Measurements from ENCODE around the gene BSN.
A peak's percentile ranks its signal among the peaks of the same experiment; 100 is the strongest.

The BSN gene

DNA sequence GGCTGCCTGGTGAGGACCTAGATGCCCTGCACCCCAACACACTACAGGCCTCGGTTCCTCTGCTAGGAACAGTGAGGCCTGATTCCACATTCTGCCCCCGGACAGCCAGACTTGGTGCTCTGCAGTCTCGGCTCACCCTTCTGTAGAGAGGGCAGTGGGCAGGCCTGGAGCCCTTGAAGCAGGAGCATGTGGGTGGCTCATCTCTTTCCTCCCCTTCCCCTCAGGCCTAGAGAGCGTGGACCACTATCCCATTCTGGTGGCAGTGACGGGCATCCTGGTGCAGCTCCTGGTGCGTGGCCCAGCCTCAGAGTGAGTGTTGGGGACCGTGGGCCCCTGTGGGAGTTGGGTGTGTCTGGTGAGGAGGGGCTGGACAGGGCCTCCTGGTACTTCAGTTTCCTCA is 161.9 kb downstream of the BSN start:
- no peak for DNase-seq (ENCODE audit: low spot score)

DNA sequence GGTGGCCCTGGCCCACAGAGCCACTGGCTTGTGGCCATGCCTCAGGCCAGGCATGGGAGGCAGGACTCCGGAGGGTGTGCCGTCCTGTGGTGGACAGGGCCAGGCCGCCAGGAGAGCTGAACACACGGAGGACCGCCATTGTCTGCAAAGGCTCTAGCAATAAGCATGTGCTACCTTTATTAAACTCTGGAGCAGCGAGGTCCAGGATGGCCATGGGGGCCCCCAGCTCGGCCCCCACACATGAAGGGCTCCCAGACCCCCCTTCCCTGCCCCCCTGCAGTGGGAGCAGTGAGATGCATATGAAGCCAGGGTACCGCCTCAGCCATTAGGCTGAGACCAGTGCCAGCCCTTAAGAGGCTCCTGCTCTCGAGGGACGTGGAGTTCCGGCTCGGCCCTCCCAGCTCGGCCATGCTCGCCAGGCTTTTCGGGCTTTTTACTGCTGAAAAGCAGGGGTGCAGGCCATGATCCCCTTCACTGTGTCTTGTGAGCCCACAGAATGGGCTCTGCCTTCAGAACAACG is 162.5 kb downstream of the BSN start:
- DNase-seq (ENCODE audit: low spot score), result no peak

DNA sequence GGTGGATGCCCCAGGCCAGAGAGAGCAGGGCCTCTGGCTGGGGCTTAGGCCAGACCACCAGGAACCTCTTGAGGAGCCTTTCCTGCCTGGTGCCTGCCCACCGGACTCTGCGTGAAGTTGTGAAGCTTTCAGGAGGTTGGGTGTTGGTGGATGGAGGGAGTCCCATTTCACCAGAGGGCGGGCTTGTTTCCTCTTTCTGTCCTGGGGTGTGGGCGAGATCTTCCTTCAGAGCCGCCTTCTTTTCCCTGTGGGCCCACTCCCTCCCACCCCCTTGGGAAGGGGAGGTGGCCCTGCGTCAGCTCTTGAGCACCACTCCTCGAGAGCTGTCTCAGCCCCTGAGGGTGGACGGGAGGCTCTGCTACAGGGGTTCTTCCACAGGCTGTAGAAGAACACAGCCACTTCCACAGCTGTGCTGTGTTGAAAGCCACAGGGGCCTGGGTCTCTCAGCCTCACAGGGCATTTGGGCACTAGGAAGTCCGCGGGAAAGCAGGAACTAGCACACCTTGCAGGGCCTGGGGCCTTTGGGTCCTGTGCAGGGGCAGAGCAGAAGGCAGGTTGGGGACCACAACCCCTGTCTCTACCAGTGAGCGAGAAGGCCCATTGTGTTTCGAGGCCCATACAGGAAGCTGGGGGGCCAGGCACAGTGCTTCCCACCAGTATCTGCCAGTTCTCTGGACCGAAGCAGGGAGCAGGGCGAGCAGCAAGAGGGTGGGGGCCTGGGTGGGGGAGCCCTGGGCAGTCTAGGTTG is 163.1 kb downstream of the BSN start:
- no peak for DNase-seq (ENCODE audit: low spot score)

DNA sequence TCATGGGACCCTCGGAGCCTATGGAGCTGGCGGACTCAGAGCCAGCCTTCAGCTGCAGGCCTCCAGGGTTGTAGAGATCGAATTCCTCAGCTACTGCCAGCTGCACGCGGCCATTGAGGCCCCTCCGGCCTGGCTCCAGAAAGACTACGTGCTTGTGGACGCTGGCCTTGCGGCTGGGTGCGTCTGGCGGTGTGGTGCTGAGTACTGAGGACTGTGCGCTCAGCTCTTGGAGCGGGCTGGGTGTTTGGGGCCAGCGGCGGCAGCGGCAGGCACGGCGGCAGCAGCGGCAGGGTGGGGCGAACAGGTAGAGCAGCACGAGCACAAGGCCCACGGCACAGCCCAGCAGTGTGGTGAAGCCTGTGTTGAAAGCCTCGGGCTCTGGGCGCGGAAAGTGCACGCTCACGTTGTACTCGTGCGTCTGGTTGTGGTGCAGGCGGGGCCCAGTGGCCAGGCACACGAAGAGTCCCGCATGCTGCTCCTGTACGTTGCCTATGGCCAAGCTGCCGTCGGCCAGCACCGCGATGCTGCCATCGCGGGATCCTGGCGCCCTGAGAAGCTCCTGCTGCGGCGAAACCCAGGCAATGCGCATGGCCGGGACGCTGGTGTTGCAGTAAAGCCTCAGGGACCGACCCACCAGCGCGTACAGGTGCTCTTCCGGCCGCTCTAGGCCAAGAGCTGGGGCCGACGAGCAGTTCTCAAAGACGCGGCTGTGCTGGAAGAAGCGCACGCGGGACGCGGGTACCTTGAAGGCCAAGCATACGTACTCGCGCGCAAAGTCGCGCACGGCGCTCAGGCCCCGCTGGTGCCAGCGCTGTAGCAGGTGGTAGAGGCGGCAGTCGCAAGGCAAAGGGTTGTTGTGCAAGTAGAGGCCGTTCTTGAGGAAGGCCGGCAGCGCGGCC is 163.9 kb downstream of the BSN start:
- DNase-seq (ENCODE audit: low spot score), result no peak

DNA sequence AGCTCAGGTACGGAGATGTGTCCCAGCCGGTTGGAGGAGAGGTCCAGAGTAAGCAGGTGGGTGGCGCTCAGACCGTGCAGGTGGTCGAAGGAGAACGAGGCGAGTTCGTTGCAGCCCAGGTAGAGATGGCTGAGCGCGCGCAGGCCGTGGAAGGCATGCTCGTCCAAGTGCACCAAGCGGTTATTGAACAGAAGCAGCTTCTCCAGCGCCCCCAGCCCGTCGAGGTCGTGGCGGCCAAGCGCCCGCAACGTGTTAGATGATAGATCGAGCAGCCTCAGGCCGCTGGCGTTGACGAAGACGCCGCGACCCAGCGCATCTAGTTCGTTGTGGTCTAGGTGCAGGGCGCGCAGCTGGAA is 164.6 kb downstream of the BSN start:
- no peak for DNase-seq (ENCODE audit: low spot score)

DNA sequence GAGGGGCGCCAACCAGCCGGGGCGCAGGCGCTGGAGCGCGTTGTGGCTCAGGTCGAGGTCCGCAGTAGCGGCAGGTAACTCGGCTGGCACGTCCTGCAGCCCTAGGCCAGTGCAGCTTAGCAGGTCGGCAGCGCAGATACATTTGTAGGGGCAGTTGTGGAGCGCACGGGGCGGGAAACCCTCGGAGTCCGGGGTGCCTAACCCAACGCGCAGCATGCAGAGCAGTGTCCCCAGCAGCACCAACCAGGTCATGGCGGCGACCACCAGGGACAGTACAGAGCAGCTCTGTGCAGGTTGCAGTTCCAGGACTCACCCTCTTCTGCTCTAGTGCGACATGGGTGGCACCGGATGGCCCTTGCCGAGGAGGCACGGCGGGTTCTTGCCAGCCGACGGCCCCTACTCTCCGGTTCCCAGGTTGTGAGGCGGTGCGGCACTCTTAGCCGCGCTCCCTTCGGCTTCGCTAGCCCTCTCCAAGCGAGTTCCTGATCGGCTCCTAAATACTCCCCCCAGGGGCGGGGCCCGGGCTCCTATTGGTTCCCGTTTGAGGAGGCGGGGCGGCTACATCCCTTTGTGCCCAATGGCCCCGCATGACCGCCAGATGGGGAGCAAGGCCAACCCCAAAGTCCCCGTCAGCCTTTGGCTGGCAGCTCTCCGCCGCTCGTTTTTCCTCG is 165.1 kb downstream of the BSN start, which contains the start of gene AMIGO3:
Gene AMIGO3 (minus strand): TSS at position 471 of the 671 bp plus-strand sequence. CDS start 219 bp downstream, at position 252.
- peak; percentile 86 for DNase-seq (ENCODE audit: low spot score)
